Upper lobe of left lung (tissue), 4 donors: ENCODE measurements around the gene STX2.

Experiments used
- POLR2A ChIP-seq, 4 donors: fragments of 450-650 bp; IDR thresholded peaks; one replicate each; pipeline ENCODE4 v1.5.1; 2016 to 2017; ENCODE audit warnings: antibody characterized with exemption in 4 of 4, mild to moderate bottlenecking in 2 of 4
- TF ChIP-seq, protein P1 (sequence below), 6 experiments: fragments of 450-650 bp in 4 of 6; fragments of 200-600 bp in 2 of 6; sonication (generic) in 2 of 6; IDR thresholded peaks; one replicate each; pipeline ENCODE4 v1.5.1; 2016 to 2019; ENCODE audit warnings: antibody characterized with exemption in 6 of 6

DNA sequence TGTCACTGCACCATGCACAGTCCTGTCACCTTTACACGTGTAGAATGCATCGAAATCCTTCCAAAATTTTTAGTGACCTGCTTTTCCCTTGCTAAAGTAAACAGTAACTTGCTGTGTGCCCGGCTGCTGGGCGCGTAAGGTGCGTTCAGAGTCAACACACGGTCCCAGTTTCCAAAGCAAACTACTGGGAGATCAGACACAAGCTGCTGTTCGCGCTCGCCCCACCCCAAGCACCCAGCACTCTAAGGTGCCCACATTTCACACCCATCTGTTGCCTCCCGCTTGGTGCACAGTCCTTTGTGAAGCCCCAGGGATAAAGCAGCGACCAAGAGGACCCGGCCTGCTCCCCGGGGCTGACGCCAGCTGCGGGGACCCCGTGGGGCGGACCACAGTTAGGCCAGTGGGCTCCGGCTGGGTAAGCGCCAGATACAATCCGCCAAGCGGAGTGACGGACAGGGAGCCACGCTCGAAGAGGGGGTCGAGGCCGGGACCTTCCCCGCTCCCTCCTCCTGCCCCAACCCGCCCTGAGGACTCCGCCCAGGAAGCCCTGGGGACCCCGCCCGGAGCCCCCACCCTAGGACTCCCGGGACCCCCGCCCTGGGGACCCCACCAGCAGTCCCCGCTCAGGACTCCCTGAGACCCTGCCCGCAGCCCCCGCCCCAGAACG is 633 bp downstream of the STX2 start:
- TF ChIP-seq, protein P1, sequence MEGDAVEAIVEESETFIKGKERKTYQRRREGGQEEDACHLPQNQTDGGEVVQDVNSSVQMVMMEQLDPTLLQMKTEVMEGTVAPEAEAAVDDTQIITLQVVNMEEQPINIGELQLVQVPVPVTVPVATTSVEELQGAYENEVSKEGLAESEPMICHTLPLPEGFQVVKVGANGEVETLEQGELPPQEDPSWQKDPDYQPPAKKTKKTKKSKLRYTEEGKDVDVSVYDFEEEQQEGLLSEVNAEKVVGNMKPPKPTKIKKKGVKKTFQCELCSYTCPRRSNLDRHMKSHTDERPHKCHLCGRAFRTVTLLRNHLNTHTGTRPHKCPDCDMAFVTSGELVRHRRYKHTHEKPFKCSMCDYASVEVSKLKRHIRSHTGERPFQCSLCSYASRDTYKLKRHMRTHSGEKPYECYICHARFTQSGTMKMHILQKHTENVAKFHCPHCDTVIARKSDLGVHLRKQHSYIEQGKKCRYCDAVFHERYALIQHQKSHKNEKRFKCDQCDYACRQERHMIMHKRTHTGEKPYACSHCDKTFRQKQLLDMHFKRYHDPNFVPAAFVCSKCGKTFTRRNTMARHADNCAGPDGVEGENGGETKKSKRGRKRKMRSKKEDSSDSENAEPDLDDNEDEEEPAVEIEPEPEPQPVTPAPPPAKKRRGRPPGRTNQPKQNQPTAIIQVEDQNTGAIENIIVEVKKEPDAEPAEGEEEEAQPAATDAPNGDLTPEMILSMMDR (IDR thresholded peaks at IDR 0.05), result no peak
- no peak for TF ChIP-seq POLR2A (IDR thresholded peaks at IDR 0.05)
